Natural killer cell (primary cell): Measurements from ENCODE around the gene PMM1. TPM values are rescaled to one million over a fixed set of nuclear protein-coding genes. Genes with fewer than 3 reads are reported as not detected.

Experiments used
- ATAC-seq, 3 donors: fragments of 150-1000 bp in 2 of 3; fragments of 200-7000 bp in 1 of 3; cut with Tn5 transposase; 1 replicate in 1 of 3; 2 replicates in 2 of 3; pipeline ENCODE4 v1.10.0; 2021; ENCODE audit warnings: mild to moderate bottlenecking in 2 of 3, moderate library complexity in 2 of 3
- DNase-seq, 2 donors: peaks; one replicate each; pipeline versions ENCODE4 v3.0.0 to v3.0.0-alpha.2; 2013 to 2021; ENCODE audit warnings: mixed read lengths in 1 of 2
- H3K27ac ChIP-seq: one replicate; pipeline ENCODE4 v1.5.1; 2013; ENCODE audit warnings: mild to moderate bottlenecking, low read length
- H3K27me3 ChIP-seq: one replicate; pipeline ENCODE4 v1.6.1; 2013; ENCODE audit warnings: low read length; ENCODE audit not compliant: control insufficient read depth, insufficient read depth
- H3K36me3 ChIP-seq: one replicate; pipeline ENCODE4 v1.6.1; 2013; ENCODE audit warnings: low read length; ENCODE audit not compliant: control insufficient read depth, insufficient read depth
- H3K4me1 ChIP-seq: one replicate; pipeline ENCODE4 v1.6.1; 2013; ENCODE audit warnings: low read length; ENCODE audit not compliant: control insufficient read depth, insufficient read depth
- H3K4me3 ChIP-seq: one replicate; pipeline ENCODE4 v1.5.1; 2013; ENCODE audit warnings: low read length
- H3K9me3 ChIP-seq: one replicate; pipeline ENCODE4 v1.6.1; 2013; ENCODE audit warnings: low read length; ENCODE audit not compliant: control insufficient read depth, insufficient read depth
- H3K27ac Mint-ChIP-seq, 2 donors: one replicate each; pipeline ENCODE4 v1.8.0; 2022; ENCODE audit warnings: mild to moderate bottlenecking in 2 of 2, mixed read lengths in 2 of 2, moderate library complexity in 1 of 2
- H3K27me3 Mint-ChIP-seq, 2 donors: one replicate each; pipeline ENCODE4 v1.8.0; 2022; ENCODE audit warnings: low read depth in 2 of 2, mixed read lengths in 2 of 2
- H3K36me3 Mint-ChIP-seq: one replicate; pipeline ENCODE4 v1.8.0; 2022; ENCODE audit warnings: mixed read lengths
- H3K4me1 Mint-ChIP-seq, 2 donors: one replicate each; pipeline ENCODE4 v1.8.0; 2022; ENCODE audit warnings: mixed read lengths in 2 of 2
- H3K4me3 Mint-ChIP-seq: one replicate; pipeline ENCODE4 v1.8.0; 2022; ENCODE audit warnings: mild to moderate bottlenecking, moderate library complexity, mixed read lengths
- H3K9me3 Mint-ChIP-seq, 2 donors: one replicate each; pipeline ENCODE4 v1.8.0; 2022; ENCODE audit warnings: mixed read lengths in 2 of 2
- CTCF ChIP-seq: fragments of 200-600 bp; IDR thresholded peaks from one replicate; pipeline ENCODE4 v1.8.0; 2022; ENCODE audit warnings: antibody characterized with exemption
- WGBS: methylation state at CpG from one replicate; pipeline ENCODE4 v1.1.7; 2013; ENCODE audit warnings: missing lambda C conversion rate; ENCODE audit not compliant: insufficient coverage; 5-methylcytosine and 5-hydroxymethylcytosine counted together
- intact Hi-C: fragments of 100-400 bp; cut with micrococcal nuclease; formaldehyde crosslinking; loops from one replicate; pipeline ENCODE4 v1.14.2; 2022
- total RNA-seq, 4 donors: library from RNA; stranded (reverse); fragments of 120-200 nt in 1 of 4; gene quantifications; one replicate each; pipeline versions ENCODE4 v1.2.3 to v1.2.4, GENCODE V29; 2013 to 2022

PMM1 gene
- total RNA-seq, 3 donors from 2014 or later (not counting 1 experiment from before 2014, with no cell fraction given): 13.1 to 20.4 (median 16.4) TPM

DNA sequence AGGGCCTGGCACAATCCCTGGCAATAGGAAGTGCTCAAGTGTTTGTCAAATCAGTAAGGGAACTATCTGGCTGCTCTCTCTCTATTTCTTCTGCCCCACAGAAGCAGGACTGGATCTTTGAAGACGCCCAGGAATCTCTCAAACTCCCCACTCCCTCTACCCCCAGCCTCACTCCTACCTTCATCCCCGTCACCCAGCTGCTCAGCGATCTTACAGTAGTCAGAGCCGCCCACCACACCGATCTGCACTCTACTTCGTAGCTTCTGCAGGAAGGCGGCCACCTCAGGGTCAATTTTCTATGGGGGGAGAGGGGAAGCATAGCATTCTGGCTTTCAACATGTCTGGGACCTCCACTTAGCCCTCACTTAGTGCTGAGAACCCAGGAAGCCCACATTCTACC, 3.7 kb downstream of the PMM1 start:
- intact Hi-C loops: no loop called here
- H3K9me3 ChIP-seq: no peaks in the 10 kb centered on the region
- H3K4me3 Mint-ChIP-seq: no peak overlapping the region
- peaks cover 12% of the 10 kb centered on the region for H3K36me3 ChIP-seq
- no peak overlapping the region for H3K27ac Mint-ChIP-seq
- DNase-seq: no peak
- H3K27me3 ChIP-seq: no peaks in the 10 kb centered on the region
- H3K9me3 Mint-ChIP-seq: no peaks in the 10 kb centered on the region
- ATAC-seq: no peak
- WGBS: 93% methylated on average over 7 of the region's 7 CpGs
- H3K27ac ChIP-seq: no peak overlapping the region
- H3K4me1 ChIP-seq: peaks cover 18% of the 10 kb centered on the region
- TF ChIP-seq CTCF: no peak
- H3K4me3 ChIP-seq: no peak overlapping the region
- no peaks in the 10 kb centered on the region for H3K27me3 Mint-ChIP-seq
- no peaks in the 10 kb centered on the region for H3K36me3 Mint-ChIP-seq
- H3K4me1 Mint-ChIP-seq: peaks cover 8 to 10% of the 10 kb centered on the region in 2 donors

DNA sequence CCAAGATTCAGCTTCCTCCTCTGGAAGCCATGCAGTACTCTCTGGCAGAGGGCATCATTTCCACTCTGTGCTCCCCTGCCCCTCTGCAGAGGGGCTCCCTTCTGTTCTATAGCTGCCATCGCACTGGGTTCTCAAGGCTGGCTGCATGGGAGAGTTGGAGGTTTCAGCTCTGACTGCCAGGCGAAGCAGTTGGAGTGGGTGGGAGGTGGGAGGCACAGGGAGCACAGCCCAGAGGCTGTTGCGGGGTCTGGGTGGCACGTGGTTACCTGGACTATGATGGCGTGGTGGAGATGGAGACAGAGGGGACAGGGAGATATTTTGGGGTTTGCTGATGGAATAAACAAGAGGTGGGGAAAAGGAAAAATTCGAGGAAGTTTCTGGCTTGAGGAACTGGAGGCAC, 4.8 kb downstream of the PMM1 start:
- no peaks in the 10 kb centered on the region for H3K27me3 ChIP-seq
- H3K4me1 Mint-ChIP-seq: peaks cover 8 to 10% of the 10 kb centered on the region in 2 donors

DNA sequence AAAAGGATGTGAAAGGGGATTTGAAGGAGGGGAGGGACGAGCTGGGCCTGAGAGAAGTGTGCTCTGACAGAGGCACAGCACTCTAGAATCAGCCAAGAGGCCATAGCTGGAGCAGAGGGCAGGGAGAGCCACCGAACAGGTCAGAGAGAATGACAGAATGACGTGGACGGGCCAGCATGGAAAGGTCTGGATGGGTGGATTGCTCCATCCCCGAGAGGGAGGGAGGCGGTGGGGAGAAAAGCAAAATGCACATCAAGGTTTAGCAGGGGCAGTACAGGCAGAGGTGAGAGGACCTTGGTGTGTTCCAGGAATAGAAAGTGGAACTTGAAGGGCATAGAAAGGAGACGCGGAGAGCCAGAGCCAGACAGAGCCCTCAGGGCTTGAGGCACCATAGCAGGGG, 6.9 kb downstream of the PMM1 start:
- H3K9me3 Mint-ChIP-seq: no peaks in the 10 kb centered on the region
- Histone ChIP-seq H3K27me3 (no peaks in the 10 kb centered on the region), H3K27ac (no peak overlapping the region), H3K4me1 (no peaks in the 10 kb centered on the region), H3K9me3 (no peaks in the 10 kb centered on the region), H3K4me3 (no peak overlapping the region), H3K36me3 (peaks cover 18% of the 10 kb centered on the region)
- no peaks in the 10 kb centered on the region for H3K27me3 Mint-ChIP-seq
- intact Hi-C loops: no loop called here
- H3K4me3 Mint-ChIP-seq: no peak overlapping the region
- peak overlapping the region in 1 of 2 donors; percentile 37 for H3K27ac Mint-ChIP-seq
- DNase-seq (no peak), ATAC-seq (no peak)
- 92% methylated on average over 8 of the region's 8 CpGs for WGBS
- no peak for TF ChIP-seq CTCF
- H3K36me3 Mint-ChIP-seq: no peaks in the 10 kb centered on the region
- H3K4me1 Mint-ChIP-seq: no peaks in the 10 kb centered on the region

More for the DNA sequence above, 4.8 kb downstream of the PMM1 start:
- no peaks in the 10 kb centered on the region for H3K27me3 Mint-ChIP-seq
- H3K27ac ChIP-seq: no peak overlapping the region
- no peak for DNase-seq
- no peak overlapping the region for H3K4me3 ChIP-seq
- H3K36me3 Mint-ChIP-seq: no peaks in the 10 kb centered on the region
- no peak for TF ChIP-seq CTCF
- H3K9me3 ChIP-seq: no peaks in the 10 kb centered on the region
- no peak overlapping the region for H3K4me3 Mint-ChIP-seq
- intact Hi-C loops: no loop called here
- H3K4me1 ChIP-seq: peaks cover 12% of the 10 kb centered on the region
- no peaks in the 10 kb centered on the region for H3K9me3 Mint-ChIP-seq
- peaks cover 18% of the 10 kb centered on the region for H3K36me3 ChIP-seq
- H3K27ac Mint-ChIP-seq: no peak overlapping the region
- WGBS: 89% methylated on average over 6 of the region's 6 CpGs
- no peak for ATAC-seq

DNA sequence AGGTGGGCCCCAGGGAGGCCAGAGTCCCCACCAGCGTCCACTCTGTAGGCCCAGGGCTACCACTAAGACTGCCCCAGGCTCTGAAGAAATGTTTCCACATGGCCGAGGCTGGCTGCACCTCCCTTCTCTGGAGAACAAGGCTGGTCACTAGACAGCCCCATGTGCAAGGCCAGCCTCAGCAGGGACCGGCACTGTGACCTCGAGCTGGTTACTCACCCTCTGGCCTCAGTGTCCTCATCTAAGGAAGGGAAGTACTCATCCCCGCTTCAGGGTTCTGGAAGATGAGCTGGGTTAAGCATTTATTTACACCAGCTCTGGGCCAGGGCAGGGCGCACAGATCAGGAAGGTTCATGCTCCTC, 9.7 kb downstream of the PMM1 start:
- Mint-ChIP-seq H3K4me1 (no peaks in the 10 kb centered on the region), H3K4me3 (no peak overlapping the region), H3K9me3 (no peaks in the 10 kb centered on the region), H3K27ac (no peak overlapping the region), H3K27me3 (no peaks in the 10 kb centered on the region), H3K36me3 (no peaks in the 10 kb centered on the region)
- 92% methylated on average over 6 of the region's 6 CpGs for WGBS
- H3K27ac ChIP-seq: no peak overlapping the region
- intact Hi-C loops: no loop called here
- peaks cover 20% of the 10 kb centered on the region for H3K36me3 ChIP-seq
- H3K4me3 ChIP-seq: no peak overlapping the region
- no peak for DNase-seq
- H3K27me3 ChIP-seq: no peaks in the 10 kb centered on the region
- no peak for TF ChIP-seq CTCF
- no peaks in the 10 kb centered on the region for H3K4me1 ChIP-seq
- H3K9me3 ChIP-seq: no peaks in the 10 kb centered on the region
- no peak for ATAC-seq
